Neural progenitor cell (in vitro differentiated cells): ENCODE data around the gene PSMB2.

Experiments
- EZH2 ChIP-seq: fragments of 200-600 bp; sonication (generic); IDR thresholded peaks from 2 replicates; pipeline ENCODE4 v1.6.1; 2017; ENCODE audit warnings: antibody characterized with exemption, mild to moderate bottlenecking, moderate library complexity
- EZH2phosphoT487 ChIP-seq: fragments of 200-600 bp; sonication (generic); IDR thresholded peaks from 2 replicates; pipeline ENCODE4 v1.6.1; 2017; ENCODE audit warnings: antibody characterized with exemption
- TF ChIP-seq, protein P1 (sequence below): fragments of 200-600 bp; sonication (generic); IDR thresholded peaks from 2 replicates; pipeline ENCODE4 v1.5.1; 2017; ENCODE audit warnings: antibody characterized with exemption, mild to moderate bottlenecking

DNA sequence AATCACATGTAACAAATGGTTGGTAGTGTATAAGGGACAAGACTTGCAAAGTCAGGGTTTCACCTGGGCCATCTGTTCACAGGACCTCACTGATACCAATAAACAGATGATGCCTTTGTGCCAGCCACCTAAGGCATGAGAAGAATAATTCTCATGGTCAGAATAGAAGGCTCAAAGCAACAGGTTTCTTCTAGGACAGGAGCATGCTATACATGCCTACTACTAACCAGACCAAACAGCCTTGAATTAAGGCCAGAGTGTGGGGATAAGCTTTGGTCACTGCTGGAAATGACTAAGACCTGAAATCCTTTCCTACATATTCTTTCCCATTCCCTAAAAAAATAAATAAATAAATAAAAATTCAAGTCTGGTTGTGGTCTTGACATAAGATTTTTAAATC is 17.5 kb downstream of the PSMB2 start:
- TF ChIP-seq, protein P1, sequence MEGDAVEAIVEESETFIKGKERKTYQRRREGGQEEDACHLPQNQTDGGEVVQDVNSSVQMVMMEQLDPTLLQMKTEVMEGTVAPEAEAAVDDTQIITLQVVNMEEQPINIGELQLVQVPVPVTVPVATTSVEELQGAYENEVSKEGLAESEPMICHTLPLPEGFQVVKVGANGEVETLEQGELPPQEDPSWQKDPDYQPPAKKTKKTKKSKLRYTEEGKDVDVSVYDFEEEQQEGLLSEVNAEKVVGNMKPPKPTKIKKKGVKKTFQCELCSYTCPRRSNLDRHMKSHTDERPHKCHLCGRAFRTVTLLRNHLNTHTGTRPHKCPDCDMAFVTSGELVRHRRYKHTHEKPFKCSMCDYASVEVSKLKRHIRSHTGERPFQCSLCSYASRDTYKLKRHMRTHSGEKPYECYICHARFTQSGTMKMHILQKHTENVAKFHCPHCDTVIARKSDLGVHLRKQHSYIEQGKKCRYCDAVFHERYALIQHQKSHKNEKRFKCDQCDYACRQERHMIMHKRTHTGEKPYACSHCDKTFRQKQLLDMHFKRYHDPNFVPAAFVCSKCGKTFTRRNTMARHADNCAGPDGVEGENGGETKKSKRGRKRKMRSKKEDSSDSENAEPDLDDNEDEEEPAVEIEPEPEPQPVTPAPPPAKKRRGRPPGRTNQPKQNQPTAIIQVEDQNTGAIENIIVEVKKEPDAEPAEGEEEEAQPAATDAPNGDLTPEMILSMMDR: no peak
- TF ChIP-seq EZH2: no peak
- TF ChIP-seq EZH2phosphoT487: no peak
